Brain microvascular endothelial cell (primary cell): Measurements from ENCODE around the gene RANBP17.

Source experiments
- DNase-seq: peaks from one replicate; pipeline ENCODE4 v3.0.0-alpha.2; 2020
- H3K27ac ChIP-seq: fragments of 250-450 bp; sonication (Bioruptor Pico); 2 replicates; pipeline ENCODE4 v1.5.1; 2020; ENCODE audit warnings: mild to moderate bottlenecking, moderate library complexity
- H3K27me3 ChIP-seq: fragments of 250-450 bp; sonication (Bioruptor Pico); replicated peaks from 2 replicates; pipeline ENCODE4 v1.5.1; 2020; ENCODE audit warnings: mild to moderate bottlenecking
- H3K36me3 ChIP-seq: fragments of 250-450 bp; sonication (Bioruptor Pico); replicated peaks from 2 replicates; pipeline ENCODE4 v1.5.1; 2020; ENCODE audit warnings: mild to moderate bottlenecking
- H3K4me3 ChIP-seq: 2 replicates; pipeline ENCODE4 v1.5.1; 2011; ENCODE audit warnings: low read depth, mild to moderate bottlenecking, control low read depth, low read length, moderate library complexity
- in situ Hi-C: cut with HindIII; loops from 2 replicates; pipeline ENCODE4 v1.10.0; 2017; ENCODE audit warnings: low sequenced_read_pairs, low pct_ligation_motif_present
- TF ChIP-seq, protein P1 (sequence below): IDR thresholded peaks from 2 replicates; pipeline ENCODE4 v1.5.1; 2011; ENCODE audit warnings: low read depth, mild to moderate bottlenecking, moderate library complexity, low read length, control low read depth, inconsistent platforms; ENCODE audit errors: missing control alignments

The RANBP17 gene

DNA sequence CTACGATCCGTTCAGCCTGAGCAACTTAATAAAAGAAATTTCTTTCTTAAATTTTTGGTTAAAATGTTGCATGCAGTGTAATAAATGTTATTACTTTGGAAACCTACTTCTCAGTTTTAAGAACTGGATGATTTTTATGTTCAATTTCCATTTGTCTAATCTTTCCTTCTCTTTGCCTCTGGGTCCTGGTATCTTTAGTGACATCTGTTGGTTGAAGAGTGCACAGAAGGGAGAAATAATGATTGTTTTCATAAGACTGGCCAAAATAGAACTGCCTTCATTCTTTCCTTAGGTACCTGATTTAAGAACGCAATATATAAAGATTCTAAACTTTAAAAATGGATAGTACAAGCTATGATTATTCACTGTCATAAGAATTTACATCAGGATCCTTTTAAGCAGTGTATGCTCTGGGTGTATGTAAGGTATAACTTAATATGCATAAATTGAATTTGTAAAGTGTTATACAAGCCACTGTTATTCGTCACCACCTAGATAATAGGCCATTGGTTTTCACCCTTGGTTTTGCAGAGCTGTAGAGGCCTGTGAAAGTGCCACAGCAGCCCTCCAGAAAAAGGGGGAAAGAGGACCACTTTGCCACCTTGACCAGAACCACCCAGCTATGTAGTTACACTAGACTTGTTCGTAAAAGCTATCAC, 364.4 kb downstream of the RANBP17 start:
- in situ Hi-C loops = no loop called here
- TF ChIP-seq, protein P1, sequence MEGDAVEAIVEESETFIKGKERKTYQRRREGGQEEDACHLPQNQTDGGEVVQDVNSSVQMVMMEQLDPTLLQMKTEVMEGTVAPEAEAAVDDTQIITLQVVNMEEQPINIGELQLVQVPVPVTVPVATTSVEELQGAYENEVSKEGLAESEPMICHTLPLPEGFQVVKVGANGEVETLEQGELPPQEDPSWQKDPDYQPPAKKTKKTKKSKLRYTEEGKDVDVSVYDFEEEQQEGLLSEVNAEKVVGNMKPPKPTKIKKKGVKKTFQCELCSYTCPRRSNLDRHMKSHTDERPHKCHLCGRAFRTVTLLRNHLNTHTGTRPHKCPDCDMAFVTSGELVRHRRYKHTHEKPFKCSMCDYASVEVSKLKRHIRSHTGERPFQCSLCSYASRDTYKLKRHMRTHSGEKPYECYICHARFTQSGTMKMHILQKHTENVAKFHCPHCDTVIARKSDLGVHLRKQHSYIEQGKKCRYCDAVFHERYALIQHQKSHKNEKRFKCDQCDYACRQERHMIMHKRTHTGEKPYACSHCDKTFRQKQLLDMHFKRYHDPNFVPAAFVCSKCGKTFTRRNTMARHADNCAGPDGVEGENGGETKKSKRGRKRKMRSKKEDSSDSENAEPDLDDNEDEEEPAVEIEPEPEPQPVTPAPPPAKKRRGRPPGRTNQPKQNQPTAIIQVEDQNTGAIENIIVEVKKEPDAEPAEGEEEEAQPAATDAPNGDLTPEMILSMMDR = peak; percentile 34
- H3K27me3 ChIP-seq = no peaks in the 10 kb centered on the region
- DNase-seq = no peak
- H3K4me3 ChIP-seq = no peak overlapping the region
- no peak overlapping the region for H3K27ac ChIP-seq
- no peaks in the 10 kb centered on the region for H3K36me3 ChIP-seq

DNA sequence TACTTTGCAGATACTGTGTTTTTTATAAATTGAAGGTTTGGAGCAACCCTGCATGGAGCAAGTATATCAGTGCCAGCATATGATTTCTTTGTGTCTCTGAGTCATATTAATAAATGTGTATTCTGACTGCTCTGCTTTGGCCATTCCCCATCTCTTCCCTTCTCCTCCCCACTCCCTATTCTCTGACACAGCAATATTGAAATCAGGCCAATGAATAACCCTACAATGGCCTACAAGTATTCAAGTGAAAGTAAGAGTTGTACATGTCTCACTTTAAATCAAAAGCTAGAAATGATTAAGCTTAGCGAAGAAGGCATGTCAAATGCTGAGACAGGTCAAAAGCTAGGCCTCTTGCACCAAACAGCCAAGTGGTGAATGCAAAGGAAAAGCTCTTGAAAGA, 365.0 kb downstream of the RANBP17 start:
- Histone ChIP-seq H3K27ac (no peak overlapping the region), H3K36me3 (no peaks in the 10 kb centered on the region), H3K4me3 (no peak overlapping the region), H3K27me3 (no peaks in the 10 kb centered on the region)
- DNase-seq = no peak
- TF ChIP-seq, protein P1 = no peak
- in situ Hi-C loops = no loop called here

DNA sequence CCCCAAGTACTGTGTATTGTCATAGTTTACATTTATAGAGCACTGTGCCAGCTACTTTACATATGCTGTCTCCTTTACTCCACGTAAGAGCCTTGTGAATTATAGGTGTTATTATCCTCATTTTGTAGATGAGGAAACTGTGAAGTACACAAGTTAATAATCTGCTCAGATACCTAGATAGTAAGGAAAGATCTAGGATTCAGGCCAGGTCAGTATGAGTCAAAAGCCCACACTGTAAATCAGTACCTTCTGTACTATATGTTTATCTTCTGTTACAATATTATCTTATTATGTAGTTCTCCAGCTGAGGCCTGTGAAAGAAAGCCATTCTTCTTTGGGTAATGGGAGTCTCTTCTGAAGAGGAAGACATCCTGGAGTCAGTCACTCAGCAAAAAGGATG, 374.8 kb downstream of the RANBP17 start:
- Histone ChIP-seq H3K27ac (no peak overlapping the region), H3K27me3 (no peaks in the 10 kb centered on the region), H3K36me3 (no peaks in the 10 kb centered on the region), H3K4me3 (no peak overlapping the region)
- in situ Hi-C loops = no loop called here
- no peak for DNase-seq
- TF ChIP-seq, protein P1 = no peak

GRCh38 chr5:171242521-171242920, 380.7 kb downstream of the RANBP17 start:
- Histone ChIP-seq H3K27ac (no peak overlapping the region), H3K4me3 (no peak overlapping the region), H3K36me3 (no peaks in the 10 kb centered on the region), H3K27me3 (no peaks in the 10 kb centered on the region)
- in situ Hi-C loops = no loop called here
- TF ChIP-seq, protein P1 = no peak
- DNase-seq = no peak

DNA sequence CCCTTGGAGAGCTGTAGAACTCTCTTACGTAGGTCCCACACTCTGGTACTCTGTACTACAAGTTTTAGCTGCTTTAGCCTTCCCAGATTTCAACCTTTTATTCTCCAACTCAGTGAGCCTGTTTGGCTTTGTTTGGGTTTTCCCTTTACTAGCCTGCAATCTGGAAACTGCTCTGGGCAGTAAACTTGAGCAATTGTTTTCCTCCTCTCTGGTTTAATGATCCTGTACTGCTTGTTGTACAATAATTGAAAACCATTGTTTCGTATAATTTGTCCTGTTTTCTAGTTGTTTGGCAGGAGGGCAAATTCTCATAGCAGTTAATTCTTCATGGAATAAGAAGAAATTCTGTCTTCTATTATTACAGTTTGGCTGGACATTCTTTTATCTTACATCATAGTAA, 384.4 kb downstream of the RANBP17 start:
- in situ Hi-C loops = no loop called here

More for the DNA sequence above, 384.4 kb downstream of the RANBP17 start:
- Histone ChIP-seq H3K4me3 (no peak overlapping the region), H3K27ac (no peak overlapping the region), H3K27me3 (no peaks in the 10 kb centered on the region), H3K36me3 (no peaks in the 10 kb centered on the region)
- TF ChIP-seq, protein P1 = no peak
- no peak for DNase-seq
